ENCODE results near the gene LHX3. TPM values are rescaled to one million over a fixed set of nuclear protein-coding genes. Genes with fewer than 3 reads are reported as not detected.

LHX3 gene
- total RNA-seq, 1 donor from 2014 or later = not detected

DNA sequence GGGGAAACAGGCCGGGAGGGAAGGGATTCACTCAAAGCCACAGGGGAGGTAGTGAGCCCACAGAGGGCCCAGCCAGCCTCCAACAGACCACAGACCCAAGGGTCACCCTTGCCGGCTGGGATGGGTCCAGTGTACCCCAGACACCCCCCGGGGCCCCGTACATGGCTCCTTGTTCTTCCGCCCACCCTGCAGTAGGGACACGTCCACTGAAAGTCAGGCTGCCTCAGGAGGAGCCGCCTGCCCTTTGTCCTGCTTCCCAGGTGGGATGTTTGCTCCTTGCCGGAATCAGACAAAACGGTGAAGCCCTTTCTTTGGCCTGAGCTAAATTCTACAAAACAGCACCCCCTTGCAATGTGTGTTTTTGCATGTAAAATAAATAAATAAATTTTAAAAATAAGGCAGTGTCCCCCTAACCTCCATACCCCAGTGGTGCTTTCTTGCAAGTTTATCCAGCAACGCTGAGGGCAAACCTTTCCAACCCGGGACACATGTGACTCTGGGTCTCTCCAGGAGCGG is 25.8 kb downstream of the LHX3 start:
- H2AFZ ChIP-seq (replicated peaks) = no peak overlapping the region
- no peaks in the 10 kb centered on the region for H3K9me3 ChIP-seq (ENCODE audit: low read depth)
- H3K4me3 ChIP-seq = no peak overlapping the region
- DNase-seq (ENCODE audit: low spot score) = no peak
- no peaks in the 10 kb centered on the region for H3K36me3 ChIP-seq
- TF ChIP-seq, protein P1, sequence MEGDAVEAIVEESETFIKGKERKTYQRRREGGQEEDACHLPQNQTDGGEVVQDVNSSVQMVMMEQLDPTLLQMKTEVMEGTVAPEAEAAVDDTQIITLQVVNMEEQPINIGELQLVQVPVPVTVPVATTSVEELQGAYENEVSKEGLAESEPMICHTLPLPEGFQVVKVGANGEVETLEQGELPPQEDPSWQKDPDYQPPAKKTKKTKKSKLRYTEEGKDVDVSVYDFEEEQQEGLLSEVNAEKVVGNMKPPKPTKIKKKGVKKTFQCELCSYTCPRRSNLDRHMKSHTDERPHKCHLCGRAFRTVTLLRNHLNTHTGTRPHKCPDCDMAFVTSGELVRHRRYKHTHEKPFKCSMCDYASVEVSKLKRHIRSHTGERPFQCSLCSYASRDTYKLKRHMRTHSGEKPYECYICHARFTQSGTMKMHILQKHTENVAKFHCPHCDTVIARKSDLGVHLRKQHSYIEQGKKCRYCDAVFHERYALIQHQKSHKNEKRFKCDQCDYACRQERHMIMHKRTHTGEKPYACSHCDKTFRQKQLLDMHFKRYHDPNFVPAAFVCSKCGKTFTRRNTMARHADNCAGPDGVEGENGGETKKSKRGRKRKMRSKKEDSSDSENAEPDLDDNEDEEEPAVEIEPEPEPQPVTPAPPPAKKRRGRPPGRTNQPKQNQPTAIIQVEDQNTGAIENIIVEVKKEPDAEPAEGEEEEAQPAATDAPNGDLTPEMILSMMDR (IDR thresholded peaks at IDR 0.05) = no peak
- no peak for TF ChIP-seq EZH2phosphoT487 (IDR thresholded peaks at IDR 0.05)
- no peak for TF ChIP-seq EZH2 (IDR thresholded peaks at IDR 0.05)
- H3K27ac ChIP-seq = no peak overlapping the region
- Mint-ChIP-seq H3K36me3 (no peaks in the 10 kb centered on the region), H3K27me3 (ENCODE audit: insufficient read depth, low read depth) (peaks cover 4% of the 10 kb centered on the region), H3K9me3 (no peaks in the 10 kb centered on the region), H3K4me3 (no peak overlapping the region), H3K4me1 (peaks cover 17% of the 10 kb centered on the region), H3K27ac (no peak overlapping the region)
- no peaks in the 10 kb centered on the region for H3K79me2 ChIP-seq (ENCODE audit: low read depth)
- peaks cover 18% of the 10 kb centered on the region for H3F3A ChIP-seq (ENCODE audit: low read depth)
- no peak overlapping the region for H3K9ac ChIP-seq
- peak overlapping the region; percentile 40 for H3K4me2 ChIP-seq
- H3K4me1 ChIP-seq = peaks cover 29% of the 10 kb centered on the region
- no peaks in the 10 kb centered on the region for H3K27me3 ChIP-seq
- H4K20me1 ChIP-seq (ENCODE audit: low read depth) = peaks cover 10% of the 10 kb centered on the region

DNA sequence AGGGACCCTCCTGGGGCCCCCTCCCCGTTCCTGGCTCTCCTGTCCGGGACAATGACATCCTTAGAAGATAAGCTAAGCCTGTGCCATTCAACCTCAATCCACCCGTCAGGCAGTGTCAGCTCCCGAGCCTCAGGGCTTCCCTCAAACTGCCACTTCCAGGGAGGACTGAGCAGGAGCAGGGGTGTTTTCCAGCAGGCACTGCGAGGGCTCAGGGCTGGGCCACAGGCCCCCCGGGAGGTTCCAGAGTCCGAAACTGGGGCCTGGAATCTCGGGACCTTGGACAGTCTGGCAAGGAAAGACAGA is 26.2 kb downstream of the LHX3 start:
- Histone ChIP-seq H3F3A (ENCODE audit: low read depth) (peaks cover 18% of the 10 kb centered on the region), H3K9me3 (ENCODE audit: low read depth) (no peaks in the 10 kb centered on the region), H3K4me2 (peak overlapping the region; percentile 40), H3K36me3 (no peaks in the 10 kb centered on the region), H3K4me1 (peaks cover 29% of the 10 kb centered on the region), H3K27me3 (no peaks in the 10 kb centered on the region), H3K27ac (no peak overlapping the region), H3K79me2 (ENCODE audit: low read depth) (no peaks in the 10 kb centered on the region), H4K20me1 (ENCODE audit: low read depth) (peaks cover 10% of the 10 kb centered on the region), H2AFZ (replicated peaks) (no peak overlapping the region), H3K9ac (no peak overlapping the region), H3K4me3 (no peak overlapping the region)
- DNase-seq (ENCODE audit: low spot score) = peak; percentile 61
- Mint-ChIP-seq H3K4me1 (peaks cover 17% of the 10 kb centered on the region), H3K9me3 (no peaks in the 10 kb centered on the region), H3K4me3 (peak overlapping the region; percentile 41), H3K36me3 (no peaks in the 10 kb centered on the region), H3K27me3 (ENCODE audit: insufficient read depth, low read depth) (peaks cover 4% of the 10 kb centered on the region), H3K27ac (no peak overlapping the region)
- no peak for TF ChIP-seq EZH2 (IDR thresholded peaks at IDR 0.05)
- no peak for TF ChIP-seq EZH2phosphoT487 (IDR thresholded peaks at IDR 0.05)

DNA sequence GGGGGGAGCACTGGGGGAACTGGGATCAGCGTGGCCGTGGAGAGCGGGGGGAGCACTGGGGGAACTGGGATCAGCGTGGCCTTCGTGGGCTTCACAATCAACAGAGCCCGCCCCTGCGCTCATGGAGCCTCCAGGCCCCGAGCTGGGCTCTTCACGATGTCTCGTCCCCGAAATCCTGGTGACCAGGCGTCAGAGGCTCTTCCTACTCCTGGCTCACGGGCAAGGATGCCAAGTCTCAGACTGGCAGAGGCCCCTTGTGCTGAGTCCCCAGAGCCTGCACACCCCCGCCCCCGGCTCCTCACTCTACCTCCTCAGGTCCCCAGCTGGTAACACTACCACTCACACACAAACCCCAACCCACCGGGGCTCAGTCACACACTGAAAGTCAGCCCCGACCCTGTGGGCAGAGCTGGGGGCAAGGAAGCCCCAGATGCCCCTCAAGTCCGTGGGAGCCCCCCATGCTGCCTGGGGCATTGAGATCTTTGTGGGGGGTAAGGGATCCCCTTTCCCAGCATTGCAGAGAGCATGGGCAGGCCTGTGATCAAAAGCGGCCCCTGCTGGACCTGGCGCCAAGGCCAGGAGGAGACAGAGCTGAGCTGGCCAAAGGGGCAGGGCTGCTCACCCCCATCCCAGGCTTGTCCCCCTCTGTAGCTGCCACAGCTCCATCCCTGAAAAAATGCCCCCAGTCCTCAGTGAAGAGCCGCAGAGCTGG is 26.7 kb downstream of the LHX3 start:
- Histone ChIP-seq H3K4me3 (no peak overlapping the region), H3K79me2 (ENCODE audit: low read depth) (no peaks in the 10 kb centered on the region), H3F3A (ENCODE audit: low read depth) (peaks cover 18% of the 10 kb centered on the region), H3K4me2 (peak overlapping the region; percentile 40), H3K9ac (no peak overlapping the region), H3K9me3 (ENCODE audit: low read depth) (no peaks in the 10 kb centered on the region), H2AFZ (replicated peaks) (no peak overlapping the region), H3K36me3 (no peaks in the 10 kb centered on the region), H3K27me3 (no peaks in the 10 kb centered on the region), H3K27ac (no peak overlapping the region), H4K20me1 (ENCODE audit: low read depth) (peaks cover 10% of the 10 kb centered on the region), H3K4me1 (peaks cover 29% of the 10 kb centered on the region)
- peaks cover 9% of the 10 kb centered on the region for H3K27me3 Mint-ChIP-seq (ENCODE audit: insufficient read depth, low read depth)
- no peak for DNase-seq (ENCODE audit: low spot score)
- H3K9me3 Mint-ChIP-seq = no peaks in the 10 kb centered on the region
- H3K36me3 Mint-ChIP-seq = no peaks in the 10 kb centered on the region
- H3K4me3 Mint-ChIP-seq = no peak overlapping the region
- no peak overlapping the region for H3K27ac Mint-ChIP-seq
- no peak for TF ChIP-seq EZH2phosphoT487 (IDR thresholded peaks at IDR 0.05)
- TF ChIP-seq EZH2 (IDR thresholded peaks at IDR 0.05) = no peak
- peaks cover 21% of the 10 kb centered on the region for H3K4me1 Mint-ChIP-seq

DNA sequence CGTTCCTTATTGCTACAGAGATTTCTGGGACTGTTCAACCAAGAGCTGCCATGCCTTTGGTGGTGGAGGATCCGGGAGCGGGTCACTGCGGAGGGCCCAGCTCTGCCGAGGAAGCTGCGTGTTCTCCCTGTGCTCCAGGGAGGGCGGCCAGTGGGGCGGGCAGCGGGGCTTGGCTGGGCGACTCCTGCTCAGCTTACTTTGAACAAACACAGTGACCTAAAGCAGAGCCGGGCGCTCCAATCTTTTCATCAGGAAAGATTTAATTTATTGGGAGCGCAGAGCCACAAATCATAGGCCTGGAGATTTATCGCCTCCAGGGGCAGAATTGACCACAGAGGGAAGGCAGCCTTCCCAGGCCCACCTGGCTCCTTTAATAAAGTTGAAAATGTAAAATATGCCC is 27.7 kb downstream of the LHX3 start:
- H3K27me3 ChIP-seq = no peaks in the 10 kb centered on the region
- H3K4me3 ChIP-seq = no peak overlapping the region
- peaks cover 23% of the 10 kb centered on the region for H3F3A ChIP-seq (ENCODE audit: low read depth)
- Mint-ChIP-seq H3K27me3 (ENCODE audit: insufficient read depth, low read depth) (peaks cover 10% of the 10 kb centered on the region), H3K4me1 (peaks cover 31% of the 10 kb centered on the region), H3K27ac (no peak overlapping the region), H3K4me3 (peak overlapping the region; percentile 15), H3K9me3 (no peaks in the 10 kb centered on the region), H3K36me3 (no peaks in the 10 kb centered on the region)
- no peak overlapping the region for H3K4me2 ChIP-seq
- H3K36me3 ChIP-seq = no peaks in the 10 kb centered on the region
- no peaks in the 10 kb centered on the region for H3K9me3 ChIP-seq (ENCODE audit: low read depth)
- no peak overlapping the region for H3K27ac ChIP-seq
- H4K20me1 ChIP-seq (ENCODE audit: low read depth) = peaks cover 10% of the 10 kb centered on the region
- H3K9ac ChIP-seq = no peak overlapping the region
- H3K4me1 ChIP-seq = peaks cover 31% of the 10 kb centered on the region
- TF ChIP-seq EZH2 (IDR thresholded peaks at IDR 0.05) (no peak), EZH2phosphoT487 (IDR thresholded peaks at IDR 0.05) (no peak)
- TF ChIP-seq, protein P1 (IDR thresholded peaks at IDR 0.05) = no peak
- no peaks in the 10 kb centered on the region for H3K79me2 ChIP-seq (ENCODE audit: low read depth)
- no peak overlapping the region for H2AFZ ChIP-seq (replicated peaks)
- DNase-seq (ENCODE audit: low spot score) = no peak
